Ovary (tissue), 3 donors: Measurements from ENCODE around the gene C12orf57.

Source experiments
- POLR2A ChIP-seq: fragments of 450-650 bp; IDR thresholded peaks from one replicate; pipeline ENCODE4 v1.6.1; 2017; ENCODE audit warnings: antibody characterized with exemption, mild to moderate bottlenecking, moderate library complexity
- TF ChIP-seq, protein P1 (sequence below), 3 donors: fragments of 450-650 bp in 2 of 3; fragments of 200-600 bp in 1 of 3; IDR thresholded peaks; one replicate each; pipeline versions ENCODE4 v1.5.1 to v1.8.0; 2016 to 2022; ENCODE audit warnings: antibody characterized with exemption in 3 of 3, mild to moderate bottlenecking in 1 of 3
- donor health status: DM: no; HTN: no; CAD: no.

- TF ChIP-seq, protein P1, sequence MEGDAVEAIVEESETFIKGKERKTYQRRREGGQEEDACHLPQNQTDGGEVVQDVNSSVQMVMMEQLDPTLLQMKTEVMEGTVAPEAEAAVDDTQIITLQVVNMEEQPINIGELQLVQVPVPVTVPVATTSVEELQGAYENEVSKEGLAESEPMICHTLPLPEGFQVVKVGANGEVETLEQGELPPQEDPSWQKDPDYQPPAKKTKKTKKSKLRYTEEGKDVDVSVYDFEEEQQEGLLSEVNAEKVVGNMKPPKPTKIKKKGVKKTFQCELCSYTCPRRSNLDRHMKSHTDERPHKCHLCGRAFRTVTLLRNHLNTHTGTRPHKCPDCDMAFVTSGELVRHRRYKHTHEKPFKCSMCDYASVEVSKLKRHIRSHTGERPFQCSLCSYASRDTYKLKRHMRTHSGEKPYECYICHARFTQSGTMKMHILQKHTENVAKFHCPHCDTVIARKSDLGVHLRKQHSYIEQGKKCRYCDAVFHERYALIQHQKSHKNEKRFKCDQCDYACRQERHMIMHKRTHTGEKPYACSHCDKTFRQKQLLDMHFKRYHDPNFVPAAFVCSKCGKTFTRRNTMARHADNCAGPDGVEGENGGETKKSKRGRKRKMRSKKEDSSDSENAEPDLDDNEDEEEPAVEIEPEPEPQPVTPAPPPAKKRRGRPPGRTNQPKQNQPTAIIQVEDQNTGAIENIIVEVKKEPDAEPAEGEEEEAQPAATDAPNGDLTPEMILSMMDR (IDR thresholded peaks at IDR 0.05): no peak
- no peak for TF ChIP-seq POLR2A
These were observed 2.5 kb downstream of the C12orf57 start for GRCh38 chr12:6946033-6946919.
